WI38 (cell line): ENCODE measurements around the gene SERPINH1.

ENCODE experiments used
- H3K4me3 ChIP-seq: 2 replicates; pipeline ENCODE4 v1.5.1; 2011; ENCODE audit warnings: low read depth, mild to moderate bottlenecking, control low read depth, low read length
- CTCF ChIP-seq: IDR thresholded peaks from 2 replicates; pipeline ENCODE4 v1.5.1; 2012; ENCODE audit warnings: low read depth, mild to moderate bottlenecking, control low read depth, low read length

The SERPINH1 gene

GRCh38 chr11:75558939-75559843 is 2.9 kb upstream of the SERPINH1 start:
- no peak for TF ChIP-seq CTCF
- H3K4me3 ChIP-seq, result peak overlapping the region; percentile 47

- no peak for TF ChIP-seq CTCF
- H3K4me3 ChIP-seq, result no peak overlapping the region
Measured at GRCh38 chr11:75560644-75561043, 1.4 kb upstream of the SERPINH1 start.

GRCh38 chr11:75561426-75562047 is 516 bp upstream of the SERPINH1 start:
- no peak for TF ChIP-seq CTCF
- peak overlapping the region; percentile 86 for H3K4me3 ChIP-seq

DNA sequence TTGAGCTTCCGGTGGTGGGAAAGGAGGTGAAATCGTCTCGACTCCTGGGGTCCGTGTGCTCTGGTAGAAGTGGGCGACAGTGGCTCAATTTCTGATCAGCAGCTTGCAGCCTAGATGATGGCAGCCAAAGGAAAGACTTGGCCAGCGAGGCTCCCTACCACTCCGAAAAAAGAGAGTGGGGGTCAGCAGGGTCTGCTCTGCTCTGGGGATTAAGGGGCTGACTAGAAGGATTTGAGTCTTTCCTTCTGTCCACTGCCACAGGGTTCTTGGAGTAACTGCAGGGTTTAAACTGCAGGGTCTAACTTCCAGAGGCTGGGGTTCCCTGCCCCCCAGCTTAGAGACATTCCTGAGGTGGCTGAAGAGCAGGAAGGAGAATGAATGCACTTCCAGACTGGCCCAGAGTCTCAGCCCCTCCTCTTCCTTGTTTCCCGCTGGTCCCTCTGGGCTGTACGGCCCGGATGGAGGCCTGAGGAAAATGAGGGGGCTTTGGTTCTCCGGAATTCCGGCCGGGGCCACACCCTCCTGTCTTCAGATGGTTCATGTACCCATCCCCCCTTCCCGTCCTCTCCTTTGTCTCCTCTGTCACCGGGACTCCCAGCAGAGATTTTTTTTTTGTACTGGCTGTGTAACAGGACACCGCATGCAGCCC is 907 bp downstream of the SERPINH1 start:
- no peak for TF ChIP-seq CTCF
- peak overlapping the region; percentile 86 for H3K4me3 ChIP-seq

GRCh38 chr11:75563501-75563977 is 1.5 kb downstream of the SERPINH1 start:
- peak overlapping the region; percentile 86 for H3K4me3 ChIP-seq
- no peak for TF ChIP-seq CTCF

- peak overlapping the region; percentile 86 for H3K4me3 ChIP-seq
- TF ChIP-seq CTCF, result peak; percentile 69
Measured at GRCh38 chr11:75563978-75564552, 2.0 kb downstream of the SERPINH1 start.
